DND-41 (cell line): ENCODE data around the gene TMTC1.

Source experiments
- ATAC-seq: fragments of 200-7000 bp; cut with Tn5 transposase; 3 replicates; pipeline ENCODE4 v1.9.1; 2021; ENCODE audit warnings: low read depth; ENCODE audit not compliant: insufficient read depth
- DNase-seq: peaks from one replicate; pipeline ENCODE4 v3.0.0-alpha.2; 2020
- H2AFZ ChIP-seq: 2 replicates; pipeline ENCODE4 v1.6.0; 2012; ENCODE audit warnings: low read depth, low read length
- H3K27ac ChIP-seq: 2 replicates; pipeline ENCODE4 v1.5.1; 2012; ENCODE audit warnings: low read length, inconsistent platforms
- H3K27me3 ChIP-seq: fragments of 200-600 bp; sonication (generic); 2 replicates; pipeline ENCODE4 v1.6.0; 2012; ENCODE audit warnings: low read length, mild to moderate bottlenecking, inconsistent platforms; ENCODE audit not compliant: insufficient read depth, poor library complexity
- H3K36me3 ChIP-seq: 2 replicates; pipeline ENCODE4 v1.5.1; 2012; ENCODE audit warnings: low read length, inconsistent platforms; ENCODE audit not compliant: insufficient read depth
- H3K4me1 ChIP-seq: 2 replicates; pipeline ENCODE4 v1.5.1; 2012; ENCODE audit warnings: mild to moderate bottlenecking, low read length; ENCODE audit not compliant: insufficient read depth
- H3K4me2 ChIP-seq: 2 replicates; pipeline ENCODE4 v1.6.0; 2012; ENCODE audit warnings: mild to moderate bottlenecking, moderate library complexity, low read length, inconsistent platforms; ENCODE audit not compliant: insufficient read depth
- H3K4me3 ChIP-seq, 2 experiments: fragments of 200-600 bp in 1 of 2; shearing (Covaris generic) in 1 of 2; 2 replicates each; pipeline ENCODE4 v1.5.1; 2012 to 2016; ENCODE audit warnings: inconsistent platforms in 2 of 2, low read length in 2 of 2, mild to moderate bottlenecking in 2 of 2, low read depth in 1 of 2, moderate library complexity in 1 of 2
- H3K79me2 ChIP-seq: 2 replicates; pipeline ENCODE4 v1.6.0; 2012; ENCODE audit warnings: low read length, inconsistent platforms; ENCODE audit not compliant: insufficient read depth
- H3K9ac ChIP-seq: 2 replicates; pipeline ENCODE4 v1.6.0; 2012; ENCODE audit warnings: low read depth, mild to moderate bottlenecking, inconsistent platforms, low read length, moderate library complexity
- H3K9me3 ChIP-seq: 2 replicates; pipeline ENCODE4 v1.5.1; 2012; ENCODE audit warnings: low read length, moderate library complexity, mild to moderate bottlenecking, inconsistent platforms; ENCODE audit not compliant: insufficient read depth, severe bottlenecking
- H4K20me1 ChIP-seq: 2 replicates; pipeline ENCODE4 v1.6.0; 2012; ENCODE audit warnings: low read length; ENCODE audit not compliant: insufficient read depth
- EZH2 ChIP-seq: IDR thresholded peaks from 3 replicates; pipeline ENCODE4 v1.6.1; 2012; ENCODE audit warnings: borderline replicate concordance, low read depth, mild to moderate bottlenecking, moderate library complexity, low read length, inconsistent platforms; ENCODE audit not compliant: severe bottlenecking
- TF ChIP-seq, protein P1 (sequence below): IDR thresholded peaks from 2 replicates; pipeline ENCODE4 v1.5.1; 2012; ENCODE audit warnings: borderline replicate concordance, low read length, moderate library complexity, mild to moderate bottlenecking; ENCODE audit not compliant: poor library complexity, severe bottlenecking; ENCODE audit errors: extremely low read depth

TMTC1 gene

DNA sequence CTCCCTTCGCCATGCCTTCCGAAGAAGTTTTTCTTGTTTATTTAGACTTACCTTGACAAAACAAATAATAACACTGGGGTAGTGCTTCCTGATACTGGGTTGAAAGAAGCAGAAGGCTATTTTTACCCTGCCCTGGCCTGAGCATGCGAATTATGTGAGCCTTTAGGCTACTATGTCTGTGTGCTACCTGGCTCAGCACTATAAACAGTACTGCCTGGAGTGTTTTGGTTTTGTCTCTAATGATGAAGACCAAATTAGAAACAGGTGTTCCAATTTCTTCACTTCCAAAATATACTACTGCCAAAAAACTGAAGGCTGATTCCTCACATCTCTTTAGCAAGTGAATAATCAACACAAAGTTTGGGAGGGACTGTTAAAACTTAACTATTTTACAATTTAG lies 278.6 kb downstream of the TMTC1 start:
- Histone ChIP-seq H3K9ac (no peak overlapping the region), H4K20me1 (no peaks in the 10 kb centered on the region), H2AFZ (no peak overlapping the region), H3K4me2 (no peak overlapping the region), H3K4me3 (no peak overlapping the region), H3K79me2 (no peaks in the 10 kb centered on the region), H3K36me3 (no peaks in the 10 kb centered on the region), H3K9me3 (no peaks in the 10 kb centered on the region), H3K27me3 (peaks cover 9% of the 10 kb centered on the region), H3K4me1 (no peaks in the 10 kb centered on the region), H3K27ac (no peak overlapping the region)
- no peak for ATAC-seq
- no peak for DNase-seq
- no peak for TF ChIP-seq EZH2
- TF ChIP-seq, protein P1, sequence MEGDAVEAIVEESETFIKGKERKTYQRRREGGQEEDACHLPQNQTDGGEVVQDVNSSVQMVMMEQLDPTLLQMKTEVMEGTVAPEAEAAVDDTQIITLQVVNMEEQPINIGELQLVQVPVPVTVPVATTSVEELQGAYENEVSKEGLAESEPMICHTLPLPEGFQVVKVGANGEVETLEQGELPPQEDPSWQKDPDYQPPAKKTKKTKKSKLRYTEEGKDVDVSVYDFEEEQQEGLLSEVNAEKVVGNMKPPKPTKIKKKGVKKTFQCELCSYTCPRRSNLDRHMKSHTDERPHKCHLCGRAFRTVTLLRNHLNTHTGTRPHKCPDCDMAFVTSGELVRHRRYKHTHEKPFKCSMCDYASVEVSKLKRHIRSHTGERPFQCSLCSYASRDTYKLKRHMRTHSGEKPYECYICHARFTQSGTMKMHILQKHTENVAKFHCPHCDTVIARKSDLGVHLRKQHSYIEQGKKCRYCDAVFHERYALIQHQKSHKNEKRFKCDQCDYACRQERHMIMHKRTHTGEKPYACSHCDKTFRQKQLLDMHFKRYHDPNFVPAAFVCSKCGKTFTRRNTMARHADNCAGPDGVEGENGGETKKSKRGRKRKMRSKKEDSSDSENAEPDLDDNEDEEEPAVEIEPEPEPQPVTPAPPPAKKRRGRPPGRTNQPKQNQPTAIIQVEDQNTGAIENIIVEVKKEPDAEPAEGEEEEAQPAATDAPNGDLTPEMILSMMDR, result no peak

DNA sequence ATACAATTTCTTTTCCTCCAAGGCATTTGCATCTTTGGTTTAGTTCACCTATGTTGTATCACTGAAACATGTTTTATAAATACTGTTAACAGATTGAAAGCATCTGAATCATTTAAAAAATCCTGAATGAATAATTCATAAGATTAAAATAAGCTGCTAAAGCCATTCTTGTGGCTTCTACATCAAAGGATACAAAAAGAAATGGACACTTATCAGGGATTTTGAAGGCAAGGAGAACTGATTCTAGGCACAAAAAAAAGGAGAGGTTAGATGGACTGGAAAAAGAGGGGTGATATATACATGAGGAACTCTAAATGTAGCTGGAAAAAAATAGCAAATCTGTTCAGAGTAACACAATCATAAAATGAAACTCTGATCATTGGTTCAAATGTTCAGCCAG lies 280.5 kb downstream of the TMTC1 start:
- Histone ChIP-seq H3K79me2 (no peaks in the 10 kb centered on the region), H3K27ac (no peak overlapping the region), H3K4me2 (no peak overlapping the region), H3K4me3 (no peak overlapping the region), H3K36me3 (no peaks in the 10 kb centered on the region), H3K9ac (no peak overlapping the region), H2AFZ (no peak overlapping the region), H4K20me1 (no peaks in the 10 kb centered on the region), H3K9me3 (no peaks in the 10 kb centered on the region), H3K27me3 (peaks cover 9% of the 10 kb centered on the region), H3K4me1 (no peaks in the 10 kb centered on the region)
- DNase-seq, result no peak
- ATAC-seq, result no peak
- TF ChIP-seq EZH2, result no peak
- TF ChIP-seq, protein P1, result no peak

DNA sequence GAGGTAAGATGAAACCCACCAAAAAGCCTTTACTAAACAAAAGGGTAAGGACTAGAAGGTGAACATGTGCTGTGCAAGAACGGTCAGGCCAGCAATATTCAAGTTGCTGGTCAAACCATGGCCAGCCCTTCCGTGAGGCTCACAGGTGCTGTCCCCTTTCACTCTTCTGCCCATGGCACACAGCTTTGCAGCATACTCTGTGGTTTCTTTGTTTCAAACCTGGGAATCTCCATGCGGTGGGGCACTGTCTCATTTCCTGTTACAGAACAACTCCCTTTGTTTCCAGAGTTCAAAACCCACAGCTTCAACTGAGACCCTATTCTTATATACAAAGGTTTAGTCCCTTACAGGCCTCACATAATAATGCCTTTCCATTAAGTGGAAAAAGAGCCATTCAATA lies 284.5 kb downstream of the TMTC1 start:
- H4K20me1 ChIP-seq, result no peaks in the 10 kb centered on the region
- no peak for TF ChIP-seq EZH2
- TF ChIP-seq, protein P1, result no peak
- ATAC-seq, result no peak

DNA sequence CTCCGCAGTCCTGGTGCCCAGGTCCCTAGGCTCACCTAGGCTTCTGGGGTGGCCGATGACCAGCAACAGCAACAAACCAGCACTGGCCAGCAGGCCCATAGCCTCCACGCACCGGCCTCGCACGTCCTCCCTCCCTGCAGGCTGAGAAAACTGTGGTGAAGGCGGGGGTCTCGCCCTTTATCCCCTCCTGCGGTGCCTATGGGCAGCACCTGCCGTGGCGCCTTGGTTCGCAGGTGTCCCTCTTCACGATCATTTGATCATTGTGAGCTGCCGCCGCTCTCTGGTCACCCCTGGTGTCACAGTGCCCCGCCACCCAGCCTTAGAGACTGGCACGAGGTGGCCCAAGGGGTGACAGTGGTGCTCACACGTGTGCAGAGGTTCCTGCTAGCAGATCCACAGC lies 286.2 kb downstream of the TMTC1 start, which contains the start of gene OVCH1:
Gene OVCH1 (minus strand): TSS at position 99 of the 400 bp plus-strand sequence. CDS start 0 bp downstream, at position 99.
- TF ChIP-seq, protein P1, result no peak
- Histone ChIP-seq H2AFZ (no peak within 1 kb of the TSS), H3K9ac (no peak within 1 kb of the TSS)

More for the DNA sequence above, 284.5 kb downstream of the TMTC1 start:
- no peak overlapping the region for H3K4me2 ChIP-seq
- no peaks in the 10 kb centered on the region for H3K4me1 ChIP-seq
- H2AFZ ChIP-seq, result no peak overlapping the region
- H3K4me3 ChIP-seq, result no peak overlapping the region
- no peaks in the 10 kb centered on the region for H3K36me3 ChIP-seq
- peaks cover 3% of the 10 kb centered on the region for H3K27me3 ChIP-seq
- H3K79me2 ChIP-seq, result no peaks in the 10 kb centered on the region
- no peak for DNase-seq
- no peaks in the 10 kb centered on the region for H3K9me3 ChIP-seq
- no peak overlapping the region for H3K27ac ChIP-seq
- H3K9ac ChIP-seq, result no peak overlapping the region

More for the DNA sequence above, 286.2 kb downstream of the TMTC1 start, which contains the start of gene OVCH1:
- no peak for ATAC-seq
- H3K79me2 ChIP-seq, result no peaks in the 10 kb centered on the region
- H3K27me3 ChIP-seq, result peaks cover 3% of the 10 kb centered on the region
- H4K20me1 ChIP-seq, result no peaks in the 10 kb centered on the region
- no peaks in the 10 kb centered on the region for H3K4me1 ChIP-seq
- no peak within 1 kb of the TSS for H3K27ac ChIP-seq
- no peak for DNase-seq
- no peak within 1 kb of the TSS for H3K4me2 ChIP-seq
- H3K4me3 ChIP-seq, result no peak within 1 kb of the TSS
- H3K9me3 ChIP-seq, result no peaks in the 10 kb centered on the region
- no peaks in the 10 kb centered on the region for H3K36me3 ChIP-seq
